GM19099 (cell line): ENCODE results near the gene CCNL1.

Source experiments
- POLR2A ChIP-seq: IDR thresholded peaks from 3 replicates; pipeline ENCODE4 v1.6.1; 2011; ENCODE audit warnings: low read depth; ENCODE audit not compliant: insufficient read length; ENCODE audit errors: extremely low read depth

The CCNL1 gene

DNA sequence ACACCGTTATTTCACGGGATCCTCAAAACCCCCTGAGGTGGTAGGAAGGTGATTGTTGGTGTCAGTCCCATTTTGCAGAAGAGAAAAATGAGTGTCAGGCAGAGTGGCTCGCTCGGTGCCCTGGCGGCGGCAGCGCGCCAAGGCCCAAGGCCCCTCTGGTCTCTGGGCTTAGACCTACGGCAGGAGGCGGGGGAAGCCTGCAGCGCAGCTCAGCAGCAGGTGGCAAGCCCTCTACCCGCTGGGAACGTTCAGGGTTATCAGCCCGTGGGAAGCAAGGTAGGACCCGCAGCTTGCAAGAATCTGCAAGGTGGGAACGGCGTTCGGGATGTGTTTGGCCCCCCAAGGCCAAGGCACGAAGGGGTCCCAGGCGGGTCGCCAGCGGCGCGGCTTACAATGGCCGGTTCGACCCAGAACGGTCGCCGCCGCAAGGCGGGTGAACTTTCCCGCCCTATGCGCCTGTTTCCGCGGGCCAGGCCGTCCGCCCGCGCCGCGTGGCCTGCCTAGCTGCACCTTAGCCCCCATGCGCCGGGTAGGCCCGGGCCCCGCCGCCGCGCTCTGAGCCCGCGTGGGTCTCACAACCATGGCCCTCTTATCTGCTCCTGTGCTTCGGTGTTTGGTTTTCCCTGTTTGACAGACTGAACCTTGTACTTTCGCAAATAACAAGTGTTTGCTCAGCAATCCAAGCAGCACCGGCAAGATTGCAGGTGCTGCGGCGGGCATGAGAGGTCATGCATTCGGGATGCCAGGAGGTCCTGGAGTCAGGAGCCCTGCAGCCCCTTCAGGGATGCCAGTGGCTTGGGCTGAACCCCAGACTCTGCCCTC lies 39.7 kb downstream of the CCNL1 start:
- no peak for TF ChIP-seq POLR2A

DNA sequence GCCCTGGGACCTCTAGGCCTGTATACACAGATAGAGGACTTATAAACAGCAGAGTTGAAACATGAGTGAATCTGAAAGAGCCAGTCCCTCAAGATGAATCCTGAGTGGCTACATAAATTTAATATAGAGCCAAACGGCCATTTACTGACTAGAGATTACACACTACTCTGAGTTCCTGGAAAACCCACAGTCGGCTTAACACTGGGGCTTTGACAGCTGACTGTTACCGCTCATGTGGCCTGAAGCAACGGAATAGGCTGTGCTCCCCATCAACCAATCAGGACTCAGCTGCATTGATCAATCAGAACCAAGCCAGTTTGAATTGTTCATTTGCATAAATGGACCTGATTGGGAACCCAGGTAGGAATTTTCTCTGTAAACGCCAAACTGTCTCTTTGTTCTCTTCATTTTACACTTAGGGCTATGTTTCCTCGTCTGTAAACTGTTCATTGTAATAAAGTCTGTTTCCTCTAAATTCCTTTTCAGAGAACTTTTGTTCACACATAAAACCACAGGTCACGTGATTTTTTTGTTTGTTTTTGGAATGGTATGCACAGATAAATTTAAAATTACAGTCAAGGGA lies 40.5 kb downstream of the CCNL1 start:
- no peak for TF ChIP-seq POLR2A

DNA sequence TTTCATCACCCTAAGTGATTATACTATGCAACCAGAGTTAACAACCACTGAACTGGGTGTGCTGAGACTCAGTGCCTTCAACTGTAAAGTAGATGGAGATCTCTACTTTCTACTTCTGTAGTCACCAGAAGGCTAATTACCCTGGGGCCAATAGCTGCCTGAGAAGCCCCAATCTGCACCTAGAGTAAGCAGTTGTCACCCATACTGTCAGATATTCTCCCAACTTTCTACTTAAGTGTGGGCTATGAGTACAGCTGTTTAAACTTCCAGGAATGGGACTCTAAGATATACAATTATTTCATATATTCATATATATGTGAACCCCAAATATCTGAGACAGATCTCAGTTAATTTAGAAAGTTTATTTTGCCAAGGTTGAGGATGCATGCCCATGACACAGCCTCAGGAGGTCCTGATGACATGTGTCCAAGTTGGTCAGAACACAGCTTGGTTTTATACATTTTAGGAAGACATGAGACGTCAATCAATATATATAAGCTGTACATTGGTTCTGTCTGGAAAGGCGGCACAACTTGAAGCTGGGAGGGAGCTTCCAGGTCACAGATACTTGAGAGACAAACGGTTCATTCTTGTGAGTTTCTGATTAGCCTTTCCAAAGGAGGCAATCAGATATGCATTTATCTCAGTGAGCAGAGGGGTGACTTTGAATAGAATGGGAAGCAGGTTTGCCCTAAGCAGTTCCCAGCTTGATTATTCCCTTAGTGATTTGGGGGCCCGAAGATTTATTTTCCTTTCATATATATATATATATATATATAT lies 41.9 kb downstream of the CCNL1 start:
- TF ChIP-seq POLR2A, result no peak

DNA sequence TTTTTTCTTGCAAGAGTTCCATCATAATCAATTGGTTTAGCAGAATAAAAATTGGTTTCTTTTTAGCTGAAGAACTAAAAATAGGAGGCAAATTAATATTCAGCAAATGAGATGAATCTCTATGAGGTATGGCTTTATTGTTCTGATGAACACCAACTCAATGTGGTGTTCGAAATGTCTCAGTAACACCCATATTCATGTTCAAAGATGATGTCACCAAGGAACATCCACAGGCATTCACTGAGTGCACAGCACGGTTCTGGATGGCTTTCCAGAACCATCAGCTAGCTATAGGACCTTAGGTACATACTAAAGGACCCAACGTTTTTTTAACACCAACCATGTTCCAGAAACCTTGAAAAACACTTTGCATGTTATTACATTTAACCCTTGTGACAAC lies 42.7 kb downstream of the CCNL1 start:
- no peak for TF ChIP-seq POLR2A

DNA sequence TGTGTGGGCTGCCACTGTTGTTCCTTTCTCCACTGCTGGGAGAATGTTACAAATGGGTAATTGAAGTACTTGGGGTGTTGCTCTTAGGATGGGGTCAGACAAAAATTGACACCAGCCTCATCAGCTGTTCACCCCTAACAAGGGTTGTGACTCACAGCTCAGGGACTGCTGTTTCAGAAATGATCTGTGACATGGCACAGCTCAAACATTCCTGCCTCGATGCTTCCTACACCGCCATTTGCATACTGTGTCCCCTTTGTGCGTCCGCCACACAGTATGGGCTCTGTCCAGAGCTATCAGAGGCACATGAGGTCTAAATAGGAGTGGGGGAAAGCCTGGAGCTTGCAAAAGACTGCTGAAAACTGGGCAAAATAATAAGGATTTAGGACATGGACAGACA lies 43.9 kb downstream of the CCNL1 start:
- no peak for TF ChIP-seq POLR2A

DNA sequence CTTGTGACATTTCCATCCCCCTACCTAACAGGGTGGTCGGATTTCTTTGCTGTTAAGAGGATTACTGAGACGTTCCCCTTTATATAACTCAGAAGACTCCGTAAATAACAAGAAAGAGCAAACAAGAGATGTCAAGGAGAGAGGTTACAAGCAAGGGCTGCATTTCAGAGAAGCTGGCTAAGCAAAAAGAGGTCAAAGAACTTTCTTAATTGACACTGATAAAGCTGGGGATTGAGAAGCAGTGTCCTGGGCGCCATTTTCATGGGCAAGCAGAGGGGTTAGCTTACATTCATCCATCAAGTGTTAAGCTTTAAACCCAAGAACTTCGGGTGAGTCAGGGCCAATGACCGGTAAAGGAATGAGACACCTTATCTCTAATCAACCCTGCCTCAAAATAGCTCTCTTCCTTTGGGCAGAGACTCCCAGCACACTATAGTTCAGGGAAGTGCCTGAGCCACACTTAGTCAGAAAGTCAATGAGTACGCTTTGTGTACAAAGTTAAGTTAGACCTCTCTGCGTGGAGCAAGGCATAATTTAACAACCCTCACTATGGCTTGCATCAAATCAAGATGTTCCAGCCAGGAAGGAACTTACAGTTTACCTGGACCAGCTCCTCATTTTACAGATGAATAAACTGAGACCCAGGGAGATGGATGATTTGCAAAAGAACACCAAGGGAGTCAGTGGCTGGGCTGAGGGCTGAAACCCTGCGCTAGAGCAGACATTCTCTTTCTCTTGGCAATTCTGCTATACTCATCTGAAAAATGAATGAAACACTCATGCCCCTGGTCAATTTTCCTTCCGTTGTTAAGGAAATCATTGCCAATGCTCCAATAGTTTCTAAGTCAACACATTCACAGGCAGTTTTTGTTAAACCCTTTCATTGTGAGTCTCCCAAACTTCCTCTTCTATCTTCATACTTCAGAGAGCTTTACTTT lies 44.6 kb downstream of the CCNL1 start:
- TF ChIP-seq POLR2A, result no peak

DNA sequence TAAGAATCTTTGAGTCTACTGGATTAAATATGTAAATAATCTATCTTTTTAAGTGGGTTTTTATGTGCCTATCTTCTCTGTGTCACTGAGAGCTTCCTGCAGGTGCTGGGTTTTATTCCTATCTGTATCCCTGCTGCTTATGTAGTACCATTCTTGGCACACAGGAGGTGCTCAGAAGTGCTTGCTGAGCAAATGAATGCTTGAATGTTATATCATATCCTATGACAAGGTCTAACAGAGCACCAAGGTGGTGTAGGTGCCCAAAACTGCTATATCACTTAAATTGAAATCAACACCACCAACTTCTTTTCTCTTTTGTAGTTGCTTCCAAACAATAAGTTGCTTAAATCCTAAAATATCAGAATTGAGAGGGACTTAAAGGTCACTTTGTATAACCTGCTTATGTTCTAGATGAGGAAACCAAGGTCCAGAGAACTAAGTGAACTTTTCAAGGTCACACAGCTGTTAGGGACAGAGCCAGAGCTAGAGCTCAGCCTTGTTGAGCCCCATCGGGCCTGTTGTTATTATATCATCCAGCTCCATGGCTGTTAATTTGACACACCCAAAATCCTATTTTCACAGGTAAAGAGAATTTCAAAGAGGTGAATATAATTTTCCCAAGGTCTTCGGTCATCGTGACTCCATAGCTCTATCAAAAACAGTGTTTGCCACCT lies 46.0 kb downstream of the CCNL1 start:
- TF ChIP-seq POLR2A, result no peak

DNA sequence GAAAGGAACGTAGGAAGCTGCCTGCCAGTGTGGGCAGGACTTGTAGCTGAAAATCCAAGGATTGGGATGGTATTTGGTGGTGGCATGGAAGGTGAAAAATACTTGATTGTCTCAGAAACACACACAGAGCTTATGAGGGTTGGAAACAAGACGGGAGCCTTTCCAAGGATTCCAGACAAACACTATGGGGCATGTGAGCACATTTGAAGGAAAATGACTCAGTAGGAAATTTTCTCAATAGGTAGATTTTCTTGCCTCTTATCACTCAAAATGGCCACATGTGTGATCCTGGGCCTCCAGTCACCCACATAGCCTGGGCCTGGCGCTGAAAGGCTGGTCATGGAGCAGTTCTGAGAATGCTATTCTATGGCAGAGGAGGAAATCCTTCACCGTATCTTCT lies 47.4 kb downstream of the CCNL1 start:
- TF ChIP-seq POLR2A, result no peak

DNA sequence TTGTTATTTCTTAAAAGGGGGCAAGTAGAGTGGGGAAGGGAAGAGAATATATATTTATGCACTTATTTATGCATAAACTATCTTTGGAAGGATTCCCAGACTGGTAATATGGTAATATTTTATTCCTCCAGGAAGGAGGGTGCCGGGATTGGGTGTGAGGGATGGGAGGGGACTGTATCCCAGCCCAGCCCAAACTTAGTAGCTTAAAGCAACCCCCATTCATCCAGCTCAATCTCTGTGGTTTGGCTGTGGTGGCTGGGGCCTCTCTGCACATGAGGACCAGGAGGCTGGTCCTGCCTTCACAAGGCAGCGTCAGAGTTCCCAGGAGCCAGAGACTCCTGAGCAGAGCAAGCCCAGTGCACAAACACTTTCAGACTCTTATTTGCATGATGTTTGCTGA lies 48.4 kb downstream of the CCNL1 start:
- no peak for TF ChIP-seq POLR2A

DNA sequence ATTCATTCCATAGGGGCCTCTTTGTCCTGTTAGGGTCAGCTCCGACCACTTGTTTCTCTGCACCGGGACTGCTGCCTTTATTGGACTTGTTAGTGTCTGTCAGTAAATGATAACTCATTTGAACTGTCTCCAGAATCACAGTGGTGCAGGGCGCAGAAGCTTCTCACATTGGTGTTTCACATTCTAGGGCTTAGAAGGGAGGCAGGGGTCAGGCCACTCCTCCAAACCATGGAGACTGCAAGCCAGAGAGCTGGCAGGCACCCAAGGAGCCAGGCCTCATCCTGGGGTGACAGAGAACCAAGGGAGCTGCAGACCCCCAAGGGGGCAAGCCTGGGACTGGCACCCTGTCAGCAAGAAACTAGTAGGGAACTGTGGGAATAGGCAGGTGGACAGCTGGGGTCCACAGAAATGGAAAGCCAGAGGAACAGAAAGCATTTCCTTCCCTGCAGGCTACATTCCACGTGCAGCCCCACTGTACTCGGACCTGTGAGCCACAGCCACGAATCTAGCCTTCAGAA lies 49.1 kb downstream of the CCNL1 start:
- no peak for TF ChIP-seq POLR2A

DNA sequence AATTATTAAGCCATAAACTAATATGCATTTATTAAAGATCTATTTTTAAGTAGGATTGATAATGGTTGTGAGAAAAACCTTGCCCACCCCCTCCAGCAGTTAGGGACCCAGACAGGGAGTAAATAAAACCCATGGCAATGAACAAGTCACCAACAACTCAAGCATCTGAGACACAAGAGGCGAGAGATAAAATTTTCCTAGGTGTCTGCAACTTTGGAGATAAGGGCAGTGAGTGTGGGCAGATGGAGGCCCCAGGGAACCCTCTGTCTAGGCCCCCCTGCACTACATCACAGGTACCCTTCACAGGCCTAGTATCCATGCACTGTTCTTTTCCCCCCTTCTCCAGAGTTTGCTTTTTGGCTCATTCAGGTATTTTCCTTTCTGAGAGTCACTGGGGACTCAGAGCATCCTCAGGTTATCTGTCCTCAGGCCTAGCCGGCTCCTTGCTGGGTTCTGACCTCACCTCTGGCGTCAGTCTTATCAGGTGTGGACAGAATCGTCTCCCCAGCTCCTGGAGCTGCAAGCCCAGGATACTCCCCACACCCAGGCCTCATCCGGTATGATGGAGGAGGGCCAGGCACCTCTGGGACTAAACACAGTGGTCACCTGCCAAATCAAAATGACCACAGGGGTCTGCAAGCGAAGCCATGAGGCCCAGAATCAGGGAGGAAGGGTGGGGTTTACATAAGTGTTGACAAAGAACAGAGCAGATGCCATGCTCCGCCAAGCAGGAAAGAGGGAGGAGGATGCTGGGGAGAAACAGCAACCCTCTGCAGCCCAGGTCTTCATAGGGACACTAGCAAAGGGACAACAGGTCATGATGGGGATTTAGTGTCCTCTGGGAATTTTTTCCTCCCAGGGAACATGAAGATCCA lies 50.4 kb downstream of the CCNL1 start:
- TF ChIP-seq POLR2A, result no peak

DNA sequence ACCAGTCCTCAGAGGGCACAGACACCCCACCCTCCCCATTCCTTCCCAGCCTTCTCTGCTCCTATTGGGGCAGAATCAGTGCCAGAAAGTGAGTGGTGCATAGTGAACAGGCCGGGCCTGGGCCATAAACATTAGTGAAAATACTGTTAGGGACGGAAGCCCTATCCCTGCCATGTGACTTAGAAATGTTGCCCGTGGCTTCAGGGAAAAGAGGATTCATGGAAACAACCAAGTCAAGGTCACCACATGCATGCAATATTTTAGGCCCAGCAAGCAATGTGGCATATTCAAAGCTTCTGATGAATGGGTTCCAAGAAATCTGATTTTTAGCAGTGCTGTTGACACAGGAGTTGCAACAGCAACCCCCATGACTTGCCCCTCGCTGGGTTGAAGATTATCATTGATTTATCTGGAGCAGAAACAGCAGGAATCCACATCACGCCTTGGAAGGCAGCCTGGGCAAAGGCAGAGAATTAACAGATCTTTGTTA lies 52.3 kb downstream of the CCNL1 start:
- no peak for TF ChIP-seq POLR2A

DNA sequence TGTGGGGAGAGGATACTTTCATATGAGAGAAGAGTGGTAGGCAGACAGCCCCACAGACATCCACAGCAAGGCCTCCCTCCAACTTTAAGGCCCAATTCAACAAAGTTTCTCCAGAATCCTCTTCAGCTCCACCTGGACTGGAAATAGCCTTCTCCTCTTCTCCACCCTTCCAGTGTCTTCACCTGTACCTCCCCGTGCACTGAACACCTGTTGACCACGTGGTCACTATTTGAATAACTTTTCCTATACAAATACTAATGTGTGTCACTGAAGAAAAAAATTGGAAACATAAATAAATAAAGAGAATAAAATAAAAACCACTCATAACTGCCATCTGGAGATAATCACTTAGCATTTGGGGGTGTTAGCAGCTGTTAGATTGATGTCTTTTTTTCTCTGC lies 52.9 kb downstream of the CCNL1 start:
- no peak for TF ChIP-seq POLR2A
